ENCODE results near the gene RECQL5. TPM values are rescaled to one million over a fixed set of nuclear protein-coding genes. Genes with fewer than 3 reads are reported as not detected.
A peak's percentile ranks its signal among the peaks of the same experiment; 100 is the strongest.

RECQL5 gene
- total RNA-seq, 4 donors from 2014 or later = 26.3 to 85.0 (median 44.1) TPM

GRCh38 chr17:75630071-75630917 lies 36.7 kb downstream of the RECQL5 start:
- Histone ChIP-seq H3K4me3 (no peak overlapping the region), H3K36me3 (peaks cover 0 to 26% (median 0%) of the 10 kb centered on the region in 3 donors), H3K27ac (no peak overlapping the region), H3K4me1 (peaks cover 5 to 35% (median 9%) of the 10 kb centered on the region in 4 donors), H3K27me3 (no peaks in the 10 kb centered on the region), H3K9me3 (no peaks in the 10 kb centered on the region)
- no peak for TF ChIP-seq POLR2A (IDR thresholded peaks at IDR 0.05)
- TF ChIP-seq, protein P1, sequence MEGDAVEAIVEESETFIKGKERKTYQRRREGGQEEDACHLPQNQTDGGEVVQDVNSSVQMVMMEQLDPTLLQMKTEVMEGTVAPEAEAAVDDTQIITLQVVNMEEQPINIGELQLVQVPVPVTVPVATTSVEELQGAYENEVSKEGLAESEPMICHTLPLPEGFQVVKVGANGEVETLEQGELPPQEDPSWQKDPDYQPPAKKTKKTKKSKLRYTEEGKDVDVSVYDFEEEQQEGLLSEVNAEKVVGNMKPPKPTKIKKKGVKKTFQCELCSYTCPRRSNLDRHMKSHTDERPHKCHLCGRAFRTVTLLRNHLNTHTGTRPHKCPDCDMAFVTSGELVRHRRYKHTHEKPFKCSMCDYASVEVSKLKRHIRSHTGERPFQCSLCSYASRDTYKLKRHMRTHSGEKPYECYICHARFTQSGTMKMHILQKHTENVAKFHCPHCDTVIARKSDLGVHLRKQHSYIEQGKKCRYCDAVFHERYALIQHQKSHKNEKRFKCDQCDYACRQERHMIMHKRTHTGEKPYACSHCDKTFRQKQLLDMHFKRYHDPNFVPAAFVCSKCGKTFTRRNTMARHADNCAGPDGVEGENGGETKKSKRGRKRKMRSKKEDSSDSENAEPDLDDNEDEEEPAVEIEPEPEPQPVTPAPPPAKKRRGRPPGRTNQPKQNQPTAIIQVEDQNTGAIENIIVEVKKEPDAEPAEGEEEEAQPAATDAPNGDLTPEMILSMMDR (IDR thresholded peaks at IDR 0.05) = no peak
- DNase-seq = no peak

GRCh38 chr17:75629157-75629556 lies 37.8 kb downstream of the RECQL5 start:
- TF ChIP-seq, protein P1 (IDR thresholded peaks at IDR 0.05) = no peak
- TF ChIP-seq POLR2A (IDR thresholded peaks at IDR 0.05) = no peak
- Histone ChIP-seq H3K36me3 (peaks cover 0 to 37% (median 0%) of the 10 kb centered on the region in 3 donors), H3K27ac (peak overlapping the region in 1 of 4 donors; percentile 12), H3K4me1 (peaks cover 5 to 24% (median 9%) of the 10 kb centered on the region in 4 donors), H3K27me3 (no peaks in the 10 kb centered on the region), H3K9me3 (no peaks in the 10 kb centered on the region), H3K4me3 (no peak overlapping the region)
- no peak for DNase-seq

DNA sequence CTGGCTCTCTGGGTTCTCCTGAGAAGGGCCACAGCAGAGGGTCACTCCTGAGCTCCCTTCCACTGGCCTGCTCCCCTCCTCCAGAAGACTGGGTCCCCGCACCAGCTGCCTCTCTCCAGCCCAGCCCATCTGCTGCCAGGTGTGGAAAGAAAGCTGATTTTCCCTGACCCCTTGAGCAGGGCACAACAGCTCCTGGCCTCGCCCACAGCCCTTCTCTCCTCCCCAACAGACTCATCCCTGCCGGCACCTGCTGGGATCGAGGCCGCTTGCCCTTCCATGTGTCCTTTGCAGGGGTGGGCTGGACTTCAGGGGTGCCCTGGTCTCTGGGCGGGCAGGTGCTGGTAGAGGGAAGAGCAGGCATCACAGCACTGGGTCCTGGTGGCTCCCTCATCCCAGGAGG lies 38.5 kb downstream of the RECQL5 start:
- peak overlapping the region in 1 of 4 donors; percentile 8 for H3K27ac ChIP-seq
- no peak for TF ChIP-seq POLR2A (IDR thresholded peaks at IDR 0.05)
- TF ChIP-seq, protein P1 (IDR thresholded peaks at IDR 0.05) = no peak
- H3K9me3 ChIP-seq = no peaks in the 10 kb centered on the region
- no peaks in the 10 kb centered on the region for H3K27me3 ChIP-seq
- DNase-seq = no peak
- peaks cover 0 to 44% (median 0%) of the 10 kb centered on the region in 3 donors for H3K36me3 ChIP-seq
- peaks cover 4 to 16% (median 5%) of the 10 kb centered on the region in 4 donors for H3K4me1 ChIP-seq
- no peak overlapping the region for H3K4me3 ChIP-seq

GRCh38 chr17:75627094-75627493 lies 39.9 kb downstream of the RECQL5 start:
- Histone ChIP-seq H3K4me3 (no peak overlapping the region), H3K4me1 (peaks cover 0 to 3% (median 0%) of the 10 kb centered on the region in 4 donors), H3K36me3 (peaks cover 0 to 55% (median 0%) of the 10 kb centered on the region in 3 donors), H3K9me3 (no peaks in the 10 kb centered on the region), H3K27ac (no peak overlapping the region), H3K27me3 (no peaks in the 10 kb centered on the region)
- DNase-seq = no peak
- TF ChIP-seq POLR2A (IDR thresholded peaks at IDR 0.05) = no peak
- TF ChIP-seq, protein P1 (IDR thresholded peaks at IDR 0.05) = no peak

- DNase-seq = no peak
- Histone ChIP-seq H3K36me3 (peaks cover 0 to 61% (median 0%) of the 10 kb centered on the region in 3 donors), H3K9me3 (no peaks in the 10 kb centered on the region)
Observed at GRCh38 chr17:75626496-75627038, 40.4 kb downstream of the RECQL5 start.

More at GRCh38 chr17:75626496-75627038, 40.4 kb downstream of the RECQL5 start:
- TF ChIP-seq POLR2A (IDR thresholded peaks at IDR 0.05) = no peak
- TF ChIP-seq, protein P1 (IDR thresholded peaks at IDR 0.05) = no peak
- Histone ChIP-seq H3K4me1 (no peaks in the 10 kb centered on the region), H3K27ac (no peak overlapping the region), H3K4me3 (no peak overlapping the region), H3K27me3 (no peaks in the 10 kb centered on the region)
